HG03060 (cell line): ENCODE measurements around the gene EPHB6.

ENCODE experiments used
- ATAC-seq: cut with Tn5 transposase; IDR thresholded peaks from one replicate; pipeline ENCODE4 v1.9.1; 2021; ENCODE audit warnings: low read depth, moderate number of reproducible peaks; ENCODE audit not compliant: unreplicated experiment

Gene EPHB6

GRCh38 chr7:142876236-142876960 lies 21.5 kb downstream of the EPHB6 start:
- no peak for ATAC-seq

- ATAC-seq, result no peak
These were observed 22.4 kb downstream of the EPHB6 start for GRCh38 chr7:142876991-142877910.

DNA sequence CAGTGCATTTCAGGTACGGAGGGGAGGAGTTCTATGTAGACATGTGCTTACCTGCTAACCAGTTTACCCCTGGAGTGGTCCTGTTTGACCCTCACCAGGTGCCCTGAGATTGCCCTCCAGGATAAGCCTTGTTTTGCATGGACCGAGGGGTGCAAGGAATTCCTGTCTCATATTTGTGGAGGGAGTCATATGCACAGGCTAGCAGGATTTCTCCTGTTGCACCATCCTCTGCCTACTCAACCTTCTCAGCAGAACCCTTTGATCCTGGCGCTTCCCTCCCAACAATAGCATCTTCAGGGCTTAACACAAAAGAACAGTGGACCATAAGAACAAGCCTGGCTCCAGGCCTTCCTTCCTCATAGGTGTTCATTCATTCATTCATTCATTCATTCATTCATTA lies 23.4 kb downstream of the EPHB6 start:
- no peak for ATAC-seq

DNA sequence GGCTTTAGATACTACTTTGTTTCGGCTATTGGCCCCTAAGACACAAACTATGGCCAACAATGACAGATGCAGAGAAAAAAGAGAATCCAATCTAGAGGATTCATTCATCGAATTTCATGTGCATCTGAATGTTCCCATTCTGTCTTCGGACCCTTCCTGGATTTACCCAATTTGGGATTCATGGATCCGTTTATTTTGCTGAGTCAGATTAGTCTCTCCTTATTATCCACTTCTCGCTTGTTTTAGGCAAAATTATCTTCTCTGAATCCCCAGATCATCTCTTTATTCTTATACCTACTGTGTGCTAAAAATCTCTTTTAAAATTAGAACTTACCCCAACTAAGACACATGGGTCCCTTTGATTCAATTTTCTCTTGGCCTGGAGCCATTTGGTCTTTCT lies 24.2 kb downstream of the EPHB6 start:
- no peak for ATAC-seq

DNA sequence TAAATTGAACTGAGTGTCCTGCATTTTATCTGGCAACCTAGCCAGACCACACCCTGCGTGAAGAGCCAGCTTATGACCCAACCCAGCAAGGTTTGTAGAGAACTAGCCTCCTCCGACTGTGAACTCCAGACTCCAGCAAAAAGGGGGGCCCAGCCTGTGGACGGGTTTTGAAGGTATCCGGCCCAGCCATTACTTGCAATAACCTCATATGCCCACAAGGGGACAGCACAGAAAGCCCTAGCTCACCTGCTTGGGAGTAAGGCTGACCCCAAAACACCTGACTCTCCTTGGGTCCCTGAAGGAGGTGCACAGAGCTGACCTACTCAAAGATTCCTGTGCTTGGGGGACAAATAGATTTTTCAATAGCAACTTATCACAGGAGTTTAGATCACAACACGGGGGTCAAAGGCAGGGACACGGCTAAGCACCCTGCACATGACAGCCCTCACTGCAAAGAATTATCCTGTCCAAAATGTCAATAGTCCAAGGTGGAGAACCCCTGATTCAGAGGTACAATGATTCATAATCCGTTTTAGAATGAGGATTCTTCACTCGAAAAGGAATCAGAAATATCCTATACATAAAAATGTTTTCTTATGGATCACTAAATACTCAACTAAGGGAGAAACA lies 26.1 kb downstream of the EPHB6 start:
- no peak for ATAC-seq

GRCh38 chr7:142881586-142882337 lies 26.9 kb downstream of the EPHB6 start:
- no peak for ATAC-seq

DNA sequence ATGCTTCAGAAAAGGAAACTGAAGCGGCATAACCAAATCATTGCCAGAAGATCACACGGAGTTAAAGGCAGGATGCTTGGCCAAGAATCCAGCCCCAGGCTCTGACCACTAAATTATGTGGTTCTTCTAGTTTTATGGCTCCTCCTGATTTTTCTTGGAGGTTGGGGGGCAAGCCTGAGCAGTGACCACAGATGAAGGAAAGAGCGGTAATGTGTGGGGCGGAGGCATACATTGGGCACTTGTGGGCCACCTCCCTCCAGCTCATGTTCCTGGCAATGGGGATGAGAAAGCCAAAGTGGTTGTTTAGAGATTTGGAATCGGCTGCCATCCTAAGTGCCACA lies 27.4 kb downstream of the EPHB6 start:
- no peak for ATAC-seq

GRCh38 chr7:142883145-142883544 lies 28.3 kb downstream of the EPHB6 start:
- no peak for ATAC-seq

DNA sequence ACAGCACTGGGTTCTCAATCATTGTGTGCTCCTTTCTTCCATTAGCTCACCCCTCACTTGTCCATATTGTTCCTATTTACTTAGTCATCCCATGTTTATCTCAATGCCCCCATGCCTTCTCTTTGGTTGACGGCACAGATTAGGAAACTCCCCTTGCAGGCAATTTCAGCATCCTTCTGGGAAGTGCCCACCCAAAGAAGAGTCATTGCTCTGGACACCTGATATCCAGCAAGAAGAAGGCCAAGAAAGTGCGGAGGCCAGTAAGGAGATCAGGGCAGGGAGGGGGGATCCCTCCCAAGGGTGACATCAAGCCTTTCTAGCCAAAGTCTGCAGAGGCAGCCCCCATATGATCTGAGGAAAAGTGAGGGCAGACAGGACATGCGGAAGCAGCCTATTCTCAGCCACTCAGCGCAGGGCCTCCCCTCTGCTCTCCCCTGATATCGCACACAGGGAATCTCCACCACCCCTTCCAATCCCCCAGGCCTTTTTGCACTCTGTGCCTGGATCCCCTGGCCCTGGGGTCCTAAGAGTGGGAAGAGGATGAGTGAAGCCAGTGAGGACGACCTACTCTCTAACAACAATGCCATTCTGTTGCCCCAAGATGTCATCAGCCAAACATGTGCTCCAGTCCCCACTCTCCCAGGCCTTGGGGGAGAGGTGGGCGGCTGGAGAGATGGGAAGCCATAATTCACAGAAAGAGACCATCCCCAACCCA lies 28.9 kb downstream of the EPHB6 start:
- no peak for ATAC-seq

DNA sequence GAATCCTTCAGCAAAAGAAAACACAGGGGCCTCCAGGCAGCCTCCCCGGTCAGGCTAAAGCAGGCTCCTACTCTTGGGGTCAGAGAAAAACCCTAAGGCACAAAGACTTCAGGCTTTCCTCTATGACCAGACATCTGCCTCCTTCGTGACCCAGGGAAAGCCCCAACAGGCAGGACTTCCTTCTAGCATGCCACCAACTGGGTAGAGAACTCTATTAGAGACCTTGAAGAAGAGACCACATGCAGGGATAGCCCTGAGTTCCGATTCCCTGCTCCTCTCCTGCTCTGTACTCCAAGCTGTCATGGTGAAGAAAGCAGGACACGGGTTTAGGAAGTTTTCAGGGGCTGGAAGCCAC lies 29.4 kb downstream of the EPHB6 start:
- ATAC-seq, result no peak

DNA sequence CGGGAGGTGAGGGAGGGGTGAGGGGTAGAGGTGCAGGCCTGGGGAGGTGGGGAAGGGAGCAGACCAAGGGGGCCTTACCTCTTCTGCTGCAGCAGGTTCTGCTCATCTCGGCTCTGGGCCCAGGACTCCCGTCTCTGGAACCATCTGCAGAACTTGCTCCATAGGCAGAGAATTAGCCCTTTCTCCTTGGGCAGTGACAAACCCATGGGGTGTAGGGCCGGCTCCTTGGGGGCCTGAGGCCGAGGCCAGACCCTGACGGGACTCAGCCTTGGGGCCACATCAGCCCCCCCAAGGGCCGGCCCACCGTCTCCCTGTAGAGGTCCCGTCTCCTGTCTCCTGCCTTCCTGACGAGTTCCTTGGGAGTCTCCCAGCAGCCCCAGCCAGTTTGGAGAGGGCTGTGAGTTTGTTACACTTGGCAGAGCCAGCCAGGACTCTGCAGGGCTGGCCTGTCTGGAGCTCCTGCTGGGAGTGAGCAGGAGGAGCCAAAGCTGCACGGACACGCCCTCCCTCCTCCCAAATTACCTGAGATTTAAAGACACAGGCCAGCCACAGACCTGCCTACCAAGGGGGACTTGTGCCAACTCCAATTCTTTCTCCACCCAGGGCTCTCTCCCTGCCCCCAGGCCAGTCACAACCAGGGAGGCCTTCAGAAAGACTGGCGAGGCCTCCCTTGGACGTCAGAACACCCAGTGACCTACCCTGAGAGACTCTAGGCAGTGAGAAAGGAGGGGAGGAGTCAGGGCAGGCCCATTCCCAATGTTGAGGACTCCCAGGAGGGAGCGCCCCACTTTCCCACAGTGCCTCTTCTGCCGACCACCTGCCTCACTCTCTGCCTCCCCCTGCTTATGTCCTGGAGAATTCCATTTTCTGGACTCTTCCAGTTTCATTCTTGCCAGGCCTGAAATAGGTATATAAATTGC lies 30.7 kb downstream of the EPHB6 start, which contains the start of gene TRPV6:
Gene TRPV6 (minus strand): TSS at position 435 of the 920 bp plus-strand sequence.
- ATAC-seq, result no peak

DNA sequence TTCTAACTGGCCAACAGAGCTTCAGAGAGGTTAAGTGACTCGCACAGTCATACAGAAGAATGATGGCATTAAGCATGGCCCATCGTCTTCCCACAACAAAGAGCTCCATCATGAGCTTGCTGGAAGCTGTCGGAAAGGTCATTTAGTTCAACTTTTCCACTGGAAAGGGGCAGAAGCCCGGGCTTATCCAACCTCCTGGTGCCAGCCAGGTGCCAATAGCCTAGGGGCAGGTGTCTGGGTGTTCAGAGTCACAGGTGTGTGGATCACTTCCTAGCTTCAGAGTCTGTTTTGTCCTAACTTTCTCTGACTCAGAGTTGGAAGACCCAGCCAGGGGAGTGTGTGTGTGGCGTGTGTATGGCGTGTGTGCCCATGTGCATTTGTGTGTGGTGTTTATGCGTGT lies 32.0 kb downstream of the EPHB6 start:
- no peak for ATAC-seq

DNA sequence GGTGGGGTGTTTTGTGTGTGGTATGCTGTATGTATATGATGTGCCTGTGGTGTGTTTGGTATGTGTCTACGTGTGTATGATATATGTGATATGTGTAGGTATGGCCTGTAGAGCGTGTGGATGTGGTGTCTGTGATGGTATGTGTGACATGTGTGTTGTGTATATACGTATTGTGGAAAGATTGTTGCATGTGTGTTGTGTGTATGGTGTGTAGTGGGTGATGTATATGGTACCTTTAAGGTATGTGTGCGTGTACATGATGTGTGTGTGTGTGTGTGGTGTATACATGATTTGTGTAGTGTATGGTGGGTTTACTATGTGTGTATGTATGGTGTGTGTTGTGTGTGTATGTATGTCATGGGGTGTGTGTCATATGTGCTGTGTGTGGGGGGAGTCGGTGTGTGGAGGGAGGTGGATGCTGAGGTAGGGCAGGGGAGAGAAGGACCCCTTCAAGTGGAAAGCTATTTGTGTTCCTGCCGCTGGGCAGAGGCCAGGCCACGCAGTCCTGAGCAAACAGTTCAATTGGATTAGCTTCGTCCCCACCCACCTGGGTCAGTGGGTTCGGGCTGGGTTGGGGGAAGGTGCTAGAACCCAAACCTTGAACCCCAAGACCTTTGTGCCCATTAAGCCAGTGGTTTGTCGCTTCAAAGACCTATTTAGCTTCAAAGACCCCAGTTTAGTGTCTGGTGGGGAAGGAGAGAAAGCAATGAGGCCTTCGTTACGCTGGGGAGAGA lies 32.6 kb downstream of the EPHB6 start:
- no peak for ATAC-seq

- no peak for ATAC-seq
These were observed 34.9 kb downstream of the EPHB6 start for GRCh38 chr7:142889816-142890215.

DNA sequence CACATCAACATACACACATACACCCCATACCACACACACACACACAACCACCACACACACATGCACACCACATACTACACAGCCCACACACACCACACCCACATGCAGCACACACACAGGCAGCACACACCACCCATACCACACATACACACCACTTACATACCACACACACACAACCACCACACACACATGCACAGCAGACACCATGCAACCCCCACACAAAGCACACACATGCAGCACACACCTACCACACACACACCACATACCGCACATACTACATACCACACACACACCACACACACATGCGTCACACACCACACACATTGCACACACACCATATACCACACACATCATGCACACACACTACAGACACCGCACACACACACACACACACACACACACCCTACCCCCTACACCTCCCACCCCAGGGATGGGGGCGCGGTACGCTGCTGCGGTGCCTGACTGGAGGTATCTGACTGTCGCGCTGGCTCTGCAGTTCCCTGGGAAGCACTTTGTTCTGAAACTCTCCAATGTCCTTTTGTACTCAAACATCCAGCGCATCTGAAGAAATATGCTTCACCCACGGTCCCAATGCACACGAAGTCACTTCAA lies 36.1 kb downstream of the EPHB6 start:
- no peak for ATAC-seq

DNA sequence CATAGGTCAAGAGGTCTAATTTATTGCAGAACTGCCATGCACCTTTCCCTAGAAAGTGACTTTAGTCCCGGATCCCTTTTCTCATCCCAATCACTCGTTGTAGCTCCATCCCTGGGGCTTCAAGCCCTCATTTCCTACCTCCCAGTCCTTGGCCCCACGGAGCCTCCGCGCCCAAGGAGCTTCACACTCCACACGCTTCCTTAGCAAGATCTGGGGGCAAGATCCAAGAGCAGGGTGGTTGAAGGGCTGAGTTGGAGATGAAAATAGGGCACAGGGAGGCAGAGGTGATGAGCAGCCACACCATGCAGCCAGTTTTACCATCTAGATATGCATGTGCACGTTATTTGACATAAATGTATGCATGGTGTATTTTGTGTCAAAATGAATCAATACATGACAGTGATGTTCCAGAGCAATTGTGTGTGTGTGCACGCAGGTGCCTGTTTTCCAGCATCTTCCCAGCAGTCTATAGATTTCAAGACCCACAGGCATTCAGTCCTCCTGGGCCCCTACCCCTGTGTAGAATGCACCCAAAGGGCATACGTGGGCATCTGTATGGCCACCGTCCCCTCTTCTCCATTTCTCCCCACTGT lies 36.7 kb downstream of the EPHB6 start:
- no peak for ATAC-seq

GRCh38 chr7:142892951-142893350 lies 38.1 kb downstream of the EPHB6 start:
- ATAC-seq, result no peak
